ENCODE measurements around the gene CFAP47.

GRCh38 chrX:36019125-36019524, 99.6 kb downstream of the CFAP47 start:
- no peak for TF ChIP-seq CTCF (IDR thresholded peaks at IDR 0.05; ENCODE audit: extremely low read depth in 1 of 2, insufficient read depth in 1 of 2, low read depth in 1 of 2, low read length in 2 of 2)
- no peak for TF ChIP-seq POLR2AphosphoS5 (IDR thresholded peaks at IDR 0.05; ENCODE audit: insufficient read depth, low read depth, low read length)
- TF ChIP-seq GATA2 (IDR thresholded peaks at IDR 0.05; ENCODE audit: insufficient read depth, insufficient read length, low read depth, low read length) = no peak
- no peak for TF ChIP-seq EZH2 (IDR thresholded peaks at IDR 0.05; ENCODE audit: borderline replicate concordance, low read depth, low read length, severe bottlenecking)
- no peak for TF ChIP-seq POLR2A (IDR thresholded peaks at IDR 0.05; ENCODE audit: low read depth, low read length)
- TF ChIP-seq MAX (IDR thresholded peaks at IDR 0.05; ENCODE audit: insufficient read depth, insufficient read length) = no peak
